Keratinocyte (primary cell): ENCODE data around the gene CASK. TPM values are rescaled to one million over a fixed set of nuclear protein-coding genes. Genes with fewer than 3 reads are reported as not detected.

Experiments used
- DNase-seq: peaks from one replicate; pipeline ENCODE4 v3.0.0-alpha.2; 2011; ENCODE audit warnings: low read depth, missing footprints, low spot score
- FAIRE-seq: peaks from 2 replicates; lab custom pipeline; 2011; peaks lifted over from hg19 to GRCh38; lab: Jason Lieb, UNC
- H2AFZ ChIP-seq: 2 replicates; pipeline ENCODE4 v1.6.0; 2012; ENCODE audit warnings: low read length, control low read depth, inconsistent platforms; ENCODE audit not compliant: control insufficient read depth
- H3K27ac ChIP-seq: 2 replicates; pipeline ENCODE4 v1.5.1; 2011; ENCODE audit warnings: low read length; ENCODE audit not compliant: control insufficient read depth, insufficient read depth
- H3K27me3 ChIP-seq: 3 replicates; pipeline ENCODE4 v1.6.0; 2011; ENCODE audit warnings: low read length; ENCODE audit not compliant: control insufficient read depth, insufficient read depth; ENCODE audit errors: extremely low read depth
- H3K36me3 ChIP-seq, 2 experiments: 2 replicates in 1 of 2; 3 replicates in 1 of 2; pipeline ENCODE4 v1.5.1; 2011; ENCODE audit warnings: low read length in 2 of 2, mild to moderate bottlenecking in 1 of 2; ENCODE audit not compliant: control insufficient read depth in 2 of 2, insufficient read depth in 2 of 2; ENCODE audit errors: extremely low read depth in 1 of 2
- H3K4me1 ChIP-seq: 3 replicates; pipeline ENCODE4 v1.5.1; 2011; ENCODE audit warnings: low read length; ENCODE audit not compliant: control insufficient read depth, insufficient read depth; ENCODE audit errors: extremely low read depth
- H3K4me2 ChIP-seq: 3 replicates; pipeline ENCODE4 v1.6.0; 2011; ENCODE audit warnings: low read depth, low read length; ENCODE audit not compliant: control insufficient read depth, insufficient read depth; ENCODE audit errors: extremely low read depth
- H3K4me3 ChIP-seq, 3 experiments: fragments of 200-600 bp in 1 of 3; sonication (generic) in 1 of 3; 2 replicates in 2 of 3; 3 replicates in 1 of 3; pipeline ENCODE4 v1.5.1; 2011 to 2016; ENCODE audit warnings: low read length in 3 of 3, mild to moderate bottlenecking in 3 of 3, control low read depth in 2 of 3, inconsistent platforms in 1 of 3, low read depth in 1 of 3, mixed read lengths in 1 of 3, mixed run types in 1 of 3, moderate library complexity in 1 of 3; ENCODE audit not compliant: control insufficient read depth in 2 of 3, insufficient read depth in 2 of 3; ENCODE audit errors: extremely low read depth in 1 of 3
- H3K79me2 ChIP-seq: 2 replicates; pipeline ENCODE4 v1.6.0; 2012; ENCODE audit warnings: low read length; ENCODE audit not compliant: control insufficient read depth, insufficient read depth
- H3K9ac ChIP-seq: 3 replicates; pipeline ENCODE4 v1.6.0; 2011; ENCODE audit warnings: low read length; ENCODE audit not compliant: control insufficient read depth, insufficient read depth; ENCODE audit errors: extremely low read depth
- H3K9me1 ChIP-seq: 3 replicates; pipeline ENCODE4 v1.6.0; 2011; ENCODE audit warnings: low read length; ENCODE audit not compliant: control insufficient read depth, insufficient read depth; ENCODE audit errors: extremely low read depth
- H3K9me3 ChIP-seq: 2 replicates; pipeline ENCODE4 v1.5.1; 2012; ENCODE audit warnings: low read depth, low read length; ENCODE audit not compliant: control insufficient read depth
- H4K20me1 ChIP-seq: 3 replicates; pipeline ENCODE4 v1.6.0; 2011; ENCODE audit warnings: low read length; ENCODE audit not compliant: control insufficient read depth, insufficient read depth; ENCODE audit errors: extremely low read depth
- CTCF ChIP-seq, 3 experiments: IDR thresholded peaks in 1 of 3; conservative IDR thresholded peaks in 1 of 3; optimal IDR thresholded peaks in 1 of 3; 2 replicates in 2 of 3; 3 replicates in 1 of 3; pipeline versions ENCODE3 to v1.5.1; 2011; ENCODE audit warnings: low read length in 3 of 3, mild to moderate bottlenecking in 3 of 3, moderate library complexity in 2 of 3, control low read depth in 1 of 3, inconsistent platforms in 1 of 3; ENCODE audit not compliant: insufficient read depth in 2 of 3; ENCODE audit errors: extremely low read depth in 1 of 3
- EZH2 ChIP-seq: IDR thresholded peaks from one replicate; pipeline ENCODE4 v1.6.1; 2012; ENCODE audit warnings: inconsistent platforms, mild to moderate bottlenecking, low read length, moderate library complexity
- dilution Hi-C: fragments of 300-500 bp; cut with MboI; formaldehyde crosslinking; loops from one replicate; pipeline ENCODE4 v1.7.0; 2020; ENCODE audit warnings: low sequenced_read_pairs; ENCODE audit not compliant: extremely low pct_ligation_motif_present
- polyA plus RNA-seq, 5 experiments: library from polyadenylated mRNA; depleted of rRNA in 3 of 5; stranded (reverse) in 3 of 5; stranded (forward) in 1 of 5; unstranded in 1 of 5; fragments of >200 nt; gene quantifications; 1 replicate in 1 of 5; 2 replicates in 3 of 5; 3 replicates in 1 of 5; pipeline versions ENCODE4 v1.2.1 to v1.2.3, GENCODE V29; 2011 to 2012; ENCODE audit warnings: missing spikeins in 2 of 5, low read depth in 1 of 5, low replicate concordance in 1 of 5

Gene CASK
- polyA plus RNA-seq, 1 donor (not counting 4 experiments of a cell fraction or from before 2014, with no cell fraction given): 33.7 TPM

- no peak for FAIRE-seq
Measured at GRCh38 chrX:41862562-41863184, 60.7 kb downstream of the CASK start.

GRCh38 chrX:41858161-41858775, 65.1 kb downstream of the CASK start:
- Histone ChIP-seq H3K4me1 (no peaks in the 10 kb centered on the region), H2AFZ (no peak overlapping the region), H3K79me2 (no peaks in the 10 kb centered on the region), H3K9ac (no peak overlapping the region), H3K9me3 (no peaks in the 10 kb centered on the region), H3K9me1 (no peaks in the 10 kb centered on the region), H3K4me3 (no peak overlapping the region), H3K27me3 (no peaks in the 10 kb centered on the region), H4K20me1 (no peaks in the 10 kb centered on the region), H3K27ac (no peak overlapping the region), H3K36me3 (no peaks in the 10 kb centered on the region), H3K4me2 (no peak overlapping the region)
- dilution Hi-C loops: no loop called here
- no peak for TF ChIP-seq EZH2
- TF ChIP-seq CTCF (optimal IDR thresholded peaks at IDR 0.05 in 1 of 3, IDR thresholded peaks at IDR 0.05 in 1 of 3, conservative IDR thresholded peaks at IDR 0.05 in 1 of 3; ENCODE audit: extremely low read depth in 1 of 3, insufficient read depth in 2 of 3, low read length in 3 of 3): no peak
- FAIRE-seq: no peak
- DNase-seq: no peak

More at GRCh38 chrX:41862562-41863184, 60.7 kb downstream of the CASK start:
- dilution Hi-C loops: no loop called here
- H4K20me1 ChIP-seq: no peaks in the 10 kb centered on the region
- no peak overlapping the region for H2AFZ ChIP-seq
- no peaks in the 10 kb centered on the region for H3K9me3 ChIP-seq
- H3K9me1 ChIP-seq: no peaks in the 10 kb centered on the region
- no peak for TF ChIP-seq EZH2
- TF ChIP-seq CTCF (optimal IDR thresholded peaks at IDR 0.05 in 1 of 3, IDR thresholded peaks at IDR 0.05 in 1 of 3, conservative IDR thresholded peaks at IDR 0.05 in 1 of 3; ENCODE audit: extremely low read depth in 1 of 3, insufficient read depth in 2 of 3, low read length in 3 of 3): no peak
- H3K9ac ChIP-seq: no peak overlapping the region
- H3K27me3 ChIP-seq: no peaks in the 10 kb centered on the region
- no peaks in the 10 kb centered on the region for H3K79me2 ChIP-seq
- H3K4me3 ChIP-seq: no peak overlapping the region
- no peak overlapping the region for H3K4me2 ChIP-seq
- no peak for DNase-seq
- no peaks in the 10 kb centered on the region for H3K4me1 ChIP-seq
- no peak overlapping the region for H3K27ac ChIP-seq
- no peaks in the 10 kb centered on the region for H3K36me3 ChIP-seq
